ENCODE data around the gene DSCAML1. TPM values are rescaled to one million over a fixed set of nuclear protein-coding genes. Genes with fewer than 3 reads are reported as not detected.

Gene DSCAML1
- total and polyA plus RNA-seq, 4 experiments from 2014 or later = 1.00 to 1.0 TPM; not detected in 2

DNA sequence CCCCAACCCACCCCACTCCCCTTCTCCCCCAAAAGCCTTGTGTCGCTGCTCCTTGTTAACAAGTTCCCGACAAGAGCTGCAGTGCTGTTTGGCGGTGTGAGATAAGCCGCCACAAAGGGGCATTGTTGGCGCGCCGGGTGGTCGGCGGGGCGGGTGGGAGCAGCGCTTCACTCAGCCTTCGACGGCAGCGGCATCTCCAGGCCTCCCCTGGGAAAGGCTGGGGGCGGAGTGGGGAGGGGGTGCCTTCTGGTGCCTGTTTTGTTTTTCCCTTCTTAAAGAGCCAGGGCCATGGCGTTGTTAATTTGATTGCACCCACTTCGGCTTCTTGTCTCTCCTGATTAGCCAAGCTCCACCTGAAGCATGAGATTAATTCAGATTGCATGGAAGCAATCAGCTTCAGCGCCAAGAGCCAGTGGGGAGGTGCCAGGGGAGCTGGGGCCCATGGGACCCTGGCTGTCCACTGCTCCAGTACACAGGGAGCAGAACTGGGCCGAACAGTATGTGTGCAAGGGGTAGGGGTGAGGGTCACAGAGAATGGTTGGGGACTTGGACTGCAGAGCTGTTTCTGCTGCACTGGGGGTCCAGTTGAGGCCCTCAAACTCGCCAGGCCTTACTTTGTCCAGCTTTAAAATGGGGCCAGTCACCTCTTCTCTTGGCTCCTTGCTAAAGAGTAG is 304.3 kb downstream of the DSCAML1 start:
- Mint-ChIP-seq H3K4me1 (no peaks in the 10 kb centered on the region), H3K27ac (no peak overlapping the region), H3K36me3 (no peaks in the 10 kb centered on the region), H3K9me3 (peaks cover 0 to 1% (median 0%) of the 10 kb centered on the region in 8 donors), H3K27me3 (peaks cover 8 to 10% of the 10 kb centered on the region in 2 donors), H3K4me3 (no peak overlapping the region)
- Histone ChIP-seq H3K36me3 (ENCODE audit: insufficient read depth, low read length) (no peaks in the 10 kb centered on the region), H3K4me1 (ENCODE audit: insufficient read depth, low read length) (no peaks in the 10 kb centered on the region), H3K27ac (ENCODE audit: low read depth, low read length) (no peak overlapping the region), H3K4me3 (ENCODE audit: low read length in 2 of 2) (no peak overlapping the region), H3K27me3 (ENCODE audit: insufficient read depth, low read length) (no peaks in the 10 kb centered on the region), H3K9me3 (ENCODE audit: control insufficient read depth in 1 of 2, low read length in 2 of 2) (no peaks in the 10 kb centered on the region)
- POLR2A ChIA-PET (ENCODE audit: partially characterized antibody) = no interaction called here
- intact Hi-C loops (cut with micrococcal nuclease) = no loop called here
- DNase-seq = no peak
- CTCF ChIA-PET (ENCODE audit: partially characterized antibody) = no interaction called here

- Mint-ChIP-seq H3K36me3 (no peaks in the 10 kb centered on the region), H3K4me1 (no peaks in the 10 kb centered on the region), H3K9me3 (peaks cover 0 to 1% (median 0%) of the 10 kb centered on the region in 8 donors), H3K4me3 (no peak overlapping the region), H3K27ac (no peak overlapping the region), H3K27me3 (peaks cover 8 to 9% of the 10 kb centered on the region in 2 donors)
- H3K4me1 ChIP-seq (ENCODE audit: insufficient read depth, low read length) = no peaks in the 10 kb centered on the region
- no peak overlapping the region for H3K27ac ChIP-seq (ENCODE audit: low read depth, low read length)
- H3K4me3 ChIP-seq (ENCODE audit: low read length in 2 of 2) = no peak overlapping the region
- H3K9me3 ChIP-seq (ENCODE audit: control insufficient read depth in 1 of 2, low read length in 2 of 2) = no peaks in the 10 kb centered on the region
- ChIA-PET CTCF (ENCODE audit: partially characterized antibody) (no interaction called here), POLR2A (ENCODE audit: partially characterized antibody) (no interaction called here)
- no peaks in the 10 kb centered on the region for H3K36me3 ChIP-seq (ENCODE audit: insufficient read depth, low read length)
- no peaks in the 10 kb centered on the region for H3K27me3 ChIP-seq (ENCODE audit: insufficient read depth, low read length)
- DNase-seq = no peak
- intact Hi-C loops (cut with micrococcal nuclease) = no loop called here
Observed at GRCh38 chr11:117490911-117491310, 306.1 kb downstream of the DSCAML1 start.

GRCh38 chr11:117489999-117490679 is 306.9 kb downstream of the DSCAML1 start:
- H3K36me3 ChIP-seq (ENCODE audit: insufficient read depth, low read length) = no peaks in the 10 kb centered on the region
- CTCF ChIA-PET (ENCODE audit: partially characterized antibody) = no interaction called here
- peaks cover 0 to 1% (median 0%) of the 10 kb centered on the region in 8 donors for H3K9me3 Mint-ChIP-seq
- H3K27me3 Mint-ChIP-seq = peaks cover 6 to 9% of the 10 kb centered on the region in 2 donors
- H3K4me3 ChIP-seq (ENCODE audit: low read length in 2 of 2) = no peak overlapping the region
- H3K4me1 ChIP-seq (ENCODE audit: insufficient read depth, low read length) = no peaks in the 10 kb centered on the region
- H3K27ac Mint-ChIP-seq = no peak overlapping the region
- no peaks in the 10 kb centered on the region for H3K9me3 ChIP-seq (ENCODE audit: control insufficient read depth in 1 of 2, low read length in 2 of 2)
- H3K4me1 Mint-ChIP-seq = no peaks in the 10 kb centered on the region
- H3K36me3 Mint-ChIP-seq = no peaks in the 10 kb centered on the region
- POLR2A ChIA-PET (ENCODE audit: partially characterized antibody) = no interaction called here
- H3K4me3 Mint-ChIP-seq = no peak overlapping the region
- H3K27ac ChIP-seq (ENCODE audit: low read depth, low read length) = no peak overlapping the region
- intact Hi-C loops (cut with micrococcal nuclease) = no loop called here
- DNase-seq = no peak
- H3K27me3 ChIP-seq (ENCODE audit: insufficient read depth, low read length) = no peaks in the 10 kb centered on the region

GRCh38 chr11:117488996-117489952 is 307.7 kb downstream of the DSCAML1 start:
- no peaks in the 10 kb centered on the region for H3K4me1 Mint-ChIP-seq
- intact Hi-C loops (cut with micrococcal nuclease) = no loop called here
- Histone ChIP-seq H3K4me1 (ENCODE audit: insufficient read depth, low read length) (no peaks in the 10 kb centered on the region), H3K27me3 (ENCODE audit: insufficient read depth, low read length) (no peaks in the 10 kb centered on the region), H3K9me3 (ENCODE audit: control insufficient read depth in 1 of 2, low read length in 2 of 2) (no peaks in the 10 kb centered on the region), H3K36me3 (ENCODE audit: insufficient read depth, low read length) (no peaks in the 10 kb centered on the region), H3K4me3 (ENCODE audit: low read length in 2 of 2) (no peak overlapping the region), H3K27ac (ENCODE audit: low read depth, low read length) (no peak overlapping the region)
- no peak overlapping the region for H3K4me3 Mint-ChIP-seq
- no peak for DNase-seq
- H3K27ac Mint-ChIP-seq = no peak overlapping the region
- ChIA-PET CTCF (ENCODE audit: partially characterized antibody) (no interaction called here), POLR2A (ENCODE audit: partially characterized antibody) (no interaction called here)
- peaks cover 4 to 6% of the 10 kb centered on the region in 2 donors for H3K27me3 Mint-ChIP-seq
- H3K36me3 Mint-ChIP-seq = no peaks in the 10 kb centered on the region
- peaks cover 0 to 1% (median 0%) of the 10 kb centered on the region in 8 donors for H3K9me3 Mint-ChIP-seq

GRCh38 chr11:117486059-117486458 is 311.0 kb downstream of the DSCAML1 start:
- H3K27ac Mint-ChIP-seq = no peak overlapping the region
- H3K27me3 ChIP-seq (ENCODE audit: insufficient read depth, low read length) = no peaks in the 10 kb centered on the region
- POLR2A ChIA-PET (ENCODE audit: partially characterized antibody) = no interaction called here
- H3K36me3 ChIP-seq (ENCODE audit: insufficient read depth, low read length) = no peaks in the 10 kb centered on the region
- H3K4me3 ChIP-seq (ENCODE audit: low read length in 2 of 2) = no peak overlapping the region
- intact Hi-C loops (cut with micrococcal nuclease) = no loop called here
- H3K36me3 Mint-ChIP-seq = no peaks in the 10 kb centered on the region
- CTCF ChIA-PET (ENCODE audit: partially characterized antibody) = no interaction called here
- no peak overlapping the region for H3K27ac ChIP-seq (ENCODE audit: low read depth, low read length)
- peaks cover 4 to 10% of the 10 kb centered on the region in 2 donors for H3K27me3 Mint-ChIP-seq
- no peaks in the 10 kb centered on the region for H3K9me3 Mint-ChIP-seq
- no peaks in the 10 kb centered on the region for H3K4me1 Mint-ChIP-seq
- no peak overlapping the region for H3K4me3 Mint-ChIP-seq
- DNase-seq = no peak
- no peaks in the 10 kb centered on the region for H3K9me3 ChIP-seq (ENCODE audit: control insufficient read depth in 1 of 2, low read length in 2 of 2)
- no peaks in the 10 kb centered on the region for H3K4me1 ChIP-seq (ENCODE audit: insufficient read depth, low read length)

DNA sequence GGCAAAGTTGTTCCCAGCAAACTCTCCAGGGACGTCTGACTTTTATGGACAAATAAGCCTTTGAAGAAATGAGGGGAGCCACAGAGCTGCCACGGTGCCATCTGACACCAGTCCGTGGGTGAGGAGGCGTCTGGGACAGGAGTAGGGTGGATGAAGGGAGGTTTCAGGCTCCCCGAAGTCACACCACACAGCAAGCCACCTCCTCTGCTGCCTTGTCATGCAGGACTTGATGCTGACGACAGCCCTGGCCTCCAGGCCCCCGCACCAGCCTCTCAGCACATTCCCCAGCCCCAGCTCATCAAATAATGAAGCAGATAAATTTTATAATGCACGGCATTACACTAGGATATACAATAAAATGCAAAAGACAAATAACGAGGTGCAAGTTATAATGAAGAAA is 312.9 kb downstream of the DSCAML1 start:
- Mint-ChIP-seq H3K27me3 (peaks cover 2 to 6% of the 10 kb centered on the region in 2 donors), H3K4me1 (no peaks in the 10 kb centered on the region), H3K4me3 (no peak overlapping the region), H3K36me3 (no peaks in the 10 kb centered on the region), H3K27ac (no peak overlapping the region), H3K9me3 (no peaks in the 10 kb centered on the region)
- ChIA-PET POLR2A (ENCODE audit: partially characterized antibody) (no interaction called here), CTCF (ENCODE audit: partially characterized antibody) (no interaction called here)
- no peaks in the 10 kb centered on the region for H3K36me3 ChIP-seq (ENCODE audit: insufficient read depth, low read length)
- intact Hi-C loops (cut with micrococcal nuclease) = no loop called here
- no peak for DNase-seq
- H3K4me3 ChIP-seq (ENCODE audit: low read length in 2 of 2) = no peak overlapping the region
- no peaks in the 10 kb centered on the region for H3K27me3 ChIP-seq (ENCODE audit: insufficient read depth, low read length)
- no peaks in the 10 kb centered on the region for H3K9me3 ChIP-seq (ENCODE audit: control insufficient read depth in 1 of 2, low read length in 2 of 2)
- no peaks in the 10 kb centered on the region for H3K4me1 ChIP-seq (ENCODE audit: insufficient read depth, low read length)
- H3K27ac ChIP-seq (ENCODE audit: low read depth, low read length) = no peak overlapping the region

DNA sequence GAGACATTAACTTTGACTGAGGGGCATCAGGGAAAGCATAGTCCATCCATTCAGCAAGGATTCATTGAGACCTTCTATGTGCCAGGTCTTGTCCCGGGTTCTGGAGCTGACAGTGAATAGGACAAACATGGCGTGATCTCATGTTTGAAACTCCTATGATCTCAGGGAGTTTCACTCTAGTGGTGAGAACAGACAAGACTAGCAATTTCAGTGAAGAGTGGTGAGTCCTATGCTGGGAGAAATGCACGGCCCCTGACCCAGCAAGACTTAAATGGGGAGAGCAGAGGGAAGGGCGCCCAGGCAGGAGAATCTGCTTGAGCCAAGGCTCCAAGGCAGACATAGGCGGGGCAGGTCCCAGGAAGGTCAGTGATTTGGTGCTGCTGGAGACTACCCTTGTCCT is 313.6 kb downstream of the DSCAML1 start:
- no peak overlapping the region for H3K4me3 ChIP-seq (ENCODE audit: low read length in 2 of 2)
- intact Hi-C loops (cut with micrococcal nuclease) = no loop called here
- no peak for DNase-seq
- H3K4me1 ChIP-seq (ENCODE audit: insufficient read depth, low read length) = no peaks in the 10 kb centered on the region
- H3K36me3 Mint-ChIP-seq = no peaks in the 10 kb centered on the region
- H3K27me3 Mint-ChIP-seq = peaks cover 1 to 13% of the 10 kb centered on the region in 2 donors
- CTCF ChIA-PET (ENCODE audit: partially characterized antibody) = interaction anchor here (1.1 kb wide), 1 partner anchor 57 kb away, joined by 3 read pairs; no protein-coding TSS in a partner anchor
- POLR2A ChIA-PET (ENCODE audit: partially characterized antibody) = no interaction called here
- H3K4me1 Mint-ChIP-seq = peaks cover 0 to 4% (median 0%) of the 10 kb centered on the region in 4 donors
- no peaks in the 10 kb centered on the region for H3K27me3 ChIP-seq (ENCODE audit: insufficient read depth, low read length)
- H3K36me3 ChIP-seq (ENCODE audit: insufficient read depth, low read length) = no peaks in the 10 kb centered on the region
- no peak overlapping the region for H3K4me3 Mint-ChIP-seq
- no peak overlapping the region for H3K27ac ChIP-seq (ENCODE audit: low read depth, low read length)
- no peaks in the 10 kb centered on the region for H3K9me3 ChIP-seq (ENCODE audit: control insufficient read depth in 1 of 2, low read length in 2 of 2)
- H3K27ac Mint-ChIP-seq = no peak overlapping the region
- no peaks in the 10 kb centered on the region for H3K9me3 Mint-ChIP-seq
